ENCODE data around the gene TAS2R10.

DNA sequence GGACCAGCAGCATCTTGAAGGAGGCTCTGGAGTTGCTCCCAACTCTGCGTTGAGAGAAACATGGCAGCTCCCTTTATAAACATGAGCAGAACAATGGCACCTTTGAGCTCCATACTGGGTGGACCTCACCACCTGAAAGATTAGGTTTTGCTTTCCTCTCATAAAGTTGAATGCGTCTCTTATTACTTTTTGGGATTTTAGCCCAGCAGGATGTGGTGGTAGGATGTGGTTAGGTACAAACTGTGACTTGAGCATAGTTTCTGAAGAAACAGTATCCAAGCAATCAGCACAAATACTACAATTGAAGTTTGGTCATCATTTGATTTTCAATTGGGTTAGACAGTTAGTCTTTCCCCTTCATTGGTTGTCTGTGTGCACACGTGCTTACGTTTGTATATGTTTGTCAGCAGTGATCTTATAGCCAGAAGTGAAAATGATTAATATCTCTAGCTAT, 23.3 kb upstream of the TAS2R10 start, which contains the start of gene PRR4:
- TF ChIP-seq, protein P1, sequence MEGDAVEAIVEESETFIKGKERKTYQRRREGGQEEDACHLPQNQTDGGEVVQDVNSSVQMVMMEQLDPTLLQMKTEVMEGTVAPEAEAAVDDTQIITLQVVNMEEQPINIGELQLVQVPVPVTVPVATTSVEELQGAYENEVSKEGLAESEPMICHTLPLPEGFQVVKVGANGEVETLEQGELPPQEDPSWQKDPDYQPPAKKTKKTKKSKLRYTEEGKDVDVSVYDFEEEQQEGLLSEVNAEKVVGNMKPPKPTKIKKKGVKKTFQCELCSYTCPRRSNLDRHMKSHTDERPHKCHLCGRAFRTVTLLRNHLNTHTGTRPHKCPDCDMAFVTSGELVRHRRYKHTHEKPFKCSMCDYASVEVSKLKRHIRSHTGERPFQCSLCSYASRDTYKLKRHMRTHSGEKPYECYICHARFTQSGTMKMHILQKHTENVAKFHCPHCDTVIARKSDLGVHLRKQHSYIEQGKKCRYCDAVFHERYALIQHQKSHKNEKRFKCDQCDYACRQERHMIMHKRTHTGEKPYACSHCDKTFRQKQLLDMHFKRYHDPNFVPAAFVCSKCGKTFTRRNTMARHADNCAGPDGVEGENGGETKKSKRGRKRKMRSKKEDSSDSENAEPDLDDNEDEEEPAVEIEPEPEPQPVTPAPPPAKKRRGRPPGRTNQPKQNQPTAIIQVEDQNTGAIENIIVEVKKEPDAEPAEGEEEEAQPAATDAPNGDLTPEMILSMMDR (IDR thresholded peaks at IDR 0.05): no peak
- no peak for TF ChIP-seq POLR2A (IDR thresholded peaks at IDR 0.05)
- no peak for TF ChIP-seq POLR2AphosphoS5 (IDR thresholded peaks at IDR 0.05)
